ENCODE results near the gene MAP7. TPM values are rescaled to one million over a fixed set of nuclear protein-coding genes. Genes with fewer than 3 reads are reported as not detected.

MAP7 gene
- total and polyA plus RNA-seq, 2 donors (not counting 3 experiments of a cell fraction or from before 2014, with no cell fraction given) = 0.07 to 0.42 TPM

- H3K36me3 ChIP-seq (ENCODE audit: control insufficient read depth in 2 of 2, extremely low read depth in 1 of 2, insufficient read depth in 2 of 2, low read length in 2 of 2) = no peaks in the 10 kb centered on the region
- FAIRE-seq (no peak), DNase-seq (ENCODE audit: low read depth, low spot score) (no peak)
- H3K27me3 ChIP-seq (ENCODE audit: control insufficient read depth in 2 of 2, insufficient read depth in 2 of 2, low read length in 2 of 2) = peaks cover 3 to 9% of the 10 kb centered on the region in 2 experiments
- H3K4me3 ChIP-seq (replicated peaks in 1 of 3; ENCODE audit: insufficient read depth in 1 of 3, low read depth in 1 of 3, low read length in 3 of 3) = no peak overlapping the region
- H3K79me2 ChIP-seq (ENCODE audit: control insufficient read depth, insufficient read depth, low read length) = no peaks in the 10 kb centered on the region
- H3K27ac ChIP-seq (ENCODE audit: insufficient read depth, low read depth, low read length) = no peak overlapping the region
- TF ChIP-seq MAX (IDR thresholded peaks at IDR 0.05; ENCODE audit: insufficient read depth, insufficient read length) = no peak
- TF ChIP-seq FOS (IDR thresholded peaks at IDR 0.05; ENCODE audit: borderline replicate concordance, insufficient read depth, low read length) = no peak
- no peak for TF ChIP-seq POLR2A (IDR thresholded peaks at IDR 0.05; ENCODE audit: low read depth, low read length)
- no peaks in the 10 kb centered on the region for H3K4me1 ChIP-seq (ENCODE audit: control insufficient read depth, extremely low read depth, insufficient read depth, low read length)
- BruUV-seq (replicated peaks) = no TSS peak
- no peak overlapping the region for H2AFZ ChIP-seq (ENCODE audit: low read depth, low read length)
- intact Hi-C loops (cut with micrococcal nuclease) = no loop called here
- dilution Hi-C loops (cut with MboI; ENCODE audit: extremely low pct_ligation_motif_present, low sequenced_read_pairs) = no loop called here
- H3K9me3 ChIP-seq (replicated peaks; ENCODE audit: control insufficient read depth, insufficient read depth, low read length) = no peaks in the 10 kb centered on the region
- CTCF ChIA-PET = interaction anchor here (1.5 to 2.4 kb wide), 3 partner anchors 22 to 268 kb away, joined by 5 to 9 read pairs (median 8); partner anchors contain the start of genes MAP3K5 and MAP7
- H4K20me1 ChIP-seq (replicated peaks; ENCODE audit: control insufficient read depth, extremely low read depth, insufficient read depth, low read length) = no peaks in the 10 kb centered on the region
- H3K9ac ChIP-seq (replicated peaks; ENCODE audit: extremely low read depth, insufficient read depth, low read length) = no peak overlapping the region
- H3K4me2 ChIP-seq (ENCODE audit: insufficient read depth, low read length) = no peak overlapping the region
- H3K9me1 ChIP-seq (replicated peaks; ENCODE audit: control insufficient read depth, extremely low read depth, insufficient read depth, low read length) = no peaks in the 10 kb centered on the region
- POLR2A ChIA-PET = no interaction called here
These were observed 25.2 kb downstream of the MAP7 start for GRCh38 chr6:136524936-136525413.

GRCh38 chr6:136524339-136524935, 25.8 kb downstream of the MAP7 start:
- no TSS peak for BruUV-seq (replicated peaks)
- H3K4me1 ChIP-seq (ENCODE audit: control insufficient read depth, extremely low read depth, insufficient read depth, low read length) = no peaks in the 10 kb centered on the region
- CTCF ChIA-PET = interaction anchor here (2.4 kb wide), 1 partner anchor 23 kb away, joined by 9 read pairs; no protein-coding TSS in a partner anchor
- H3K9ac ChIP-seq (replicated peaks; ENCODE audit: extremely low read depth, insufficient read depth, low read length) = no peak overlapping the region
- no peak overlapping the region for H2AFZ ChIP-seq (ENCODE audit: low read depth, low read length)
- DNase-seq (ENCODE audit: low read depth, low spot score) (no peak), FAIRE-seq (no peak)
- dilution Hi-C loops (cut with MboI; ENCODE audit: extremely low pct_ligation_motif_present, low sequenced_read_pairs) (no loop called here), intact Hi-C loops (cut with micrococcal nuclease) (no loop called here)
- no peaks in the 10 kb centered on the region for H3K9me1 ChIP-seq (replicated peaks; ENCODE audit: control insufficient read depth, extremely low read depth, insufficient read depth, low read length)
- TF ChIP-seq FOS (IDR thresholded peaks at IDR 0.05; ENCODE audit: borderline replicate concordance, insufficient read depth, low read length) (no peak), MYC (IDR thresholded peaks at IDR 0.05; ENCODE audit: low read depth, low read length) (no peak), CTCF (IDR thresholded peaks at IDR 0.05; ENCODE audit: extremely low read depth in 1 of 2, insufficient read depth in 1 of 2, low read depth in 1 of 2, low read length in 2 of 2) (no peak), MAX (IDR thresholded peaks at IDR 0.05; ENCODE audit: insufficient read depth, insufficient read length) (no peak), POLR2AphosphoS5 (IDR thresholded peaks at IDR 0.05; ENCODE audit: insufficient read depth, low read depth, low read length) (no peak), JUN (IDR thresholded peaks at IDR 0.05; ENCODE audit: borderline replicate concordance, insufficient read depth, insufficient read length, low read depth) (no peak), POLR2A (IDR thresholded peaks at IDR 0.05; ENCODE audit: low read depth, low read length) (no peak), EZH2 (IDR thresholded peaks at IDR 0.05; ENCODE audit: borderline replicate concordance, low read depth, low read length, severe bottlenecking) (no peak)
- peaks cover 3 to 10% of the 10 kb centered on the region in 2 experiments for H3K27me3 ChIP-seq (ENCODE audit: control insufficient read depth in 2 of 2, insufficient read depth in 2 of 2, low read length in 2 of 2)
- H3K36me3 ChIP-seq (ENCODE audit: control insufficient read depth in 2 of 2, extremely low read depth in 1 of 2, insufficient read depth in 2 of 2, low read length in 2 of 2) = no peaks in the 10 kb centered on the region
- H3K9me3 ChIP-seq (replicated peaks; ENCODE audit: control insufficient read depth, insufficient read depth, low read length) = no peaks in the 10 kb centered on the region
- H3K79me2 ChIP-seq (ENCODE audit: control insufficient read depth, insufficient read depth, low read length) = no peaks in the 10 kb centered on the region
- H3K27ac ChIP-seq (ENCODE audit: insufficient read depth, low read depth, low read length) = no peak overlapping the region
- H3K4me2 ChIP-seq (ENCODE audit: insufficient read depth, low read length) = no peak overlapping the region
- H4K20me1 ChIP-seq (replicated peaks; ENCODE audit: control insufficient read depth, extremely low read depth, insufficient read depth, low read length) = no peaks in the 10 kb centered on the region
- H3K4me3 ChIP-seq (replicated peaks in 1 of 3; ENCODE audit: insufficient read depth in 1 of 3, low read depth in 1 of 3, low read length in 3 of 3) = no peak overlapping the region
- POLR2A ChIA-PET = no interaction called here
